Effector memory CD4-positive, alpha-beta T cell (primary cell): ENCODE measurements around the gene PPT1.
"Not testable (repeated sequence)": the region's sequence is repeated elsewhere in the genome, so short reads cannot be mapped to it uniquely, and the experiment has no call there.

Experiments used
- DNase-seq, 3 donors: peaks; one replicate each; pipeline ENCODE4 v3.0.0-alpha.2; 2020
- H3K27ac ChIP-seq: 2 replicates; pipeline ENCODE4 v1.7.0; 2013; ENCODE audit warnings: mild to moderate bottlenecking, low read length, moderate library complexity; ENCODE audit not compliant: insufficient read depth, poor library complexity, severe bottlenecking
- H3K27me3 ChIP-seq: replicated peaks from 2 replicates; pipeline ENCODE4 v1.7.0; 2013; ENCODE audit warnings: mild to moderate bottlenecking, low read length; ENCODE audit not compliant: insufficient read depth, control insufficient read depth, poor library complexity, severe bottlenecking
- H3K36me3 ChIP-seq: 2 replicates; pipeline ENCODE4 v1.7.0; 2013; ENCODE audit warnings: mild to moderate bottlenecking, low read length, moderate library complexity; ENCODE audit not compliant: control insufficient read depth, insufficient read depth
- H3K4me1 ChIP-seq: 2 replicates; pipeline ENCODE4 v1.7.0; 2013; ENCODE audit warnings: low read length, mild to moderate bottlenecking; ENCODE audit not compliant: control insufficient read depth, insufficient read depth, poor library complexity, severe bottlenecking
- H3K4me3 ChIP-seq: 2 replicates; pipeline ENCODE4 v1.7.0; 2013; ENCODE audit warnings: low read length, low read depth, mild to moderate bottlenecking; ENCODE audit not compliant: insufficient read depth, poor library complexity, severe bottlenecking
- H3K9me3 ChIP-seq: 2 replicates; pipeline ENCODE4 v1.7.0; 2013; ENCODE audit warnings: mild to moderate bottlenecking, low read length, moderate library complexity; ENCODE audit not compliant: control insufficient read depth

PPT1 gene

DNA sequence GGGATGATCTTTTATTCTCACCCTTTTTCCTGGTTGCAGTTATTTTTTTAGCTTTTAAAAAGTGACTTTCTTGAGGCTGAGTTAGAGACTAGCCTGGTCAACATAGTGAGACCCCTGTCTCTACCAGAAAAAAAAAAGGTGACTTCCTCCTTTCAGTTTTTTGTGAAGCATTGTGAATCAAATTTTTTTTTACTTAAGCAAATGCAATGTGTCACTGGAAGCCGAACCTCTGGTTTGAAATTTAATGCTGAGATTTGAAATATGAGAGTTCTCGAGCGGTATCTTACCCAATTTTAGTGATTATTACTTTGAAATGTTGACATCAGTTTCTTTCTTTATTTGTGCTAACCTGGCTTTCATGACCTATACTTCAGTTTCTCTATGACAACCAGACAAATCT lies 52.9 kb downstream of the PPT1 start:
- no peak overlapping the region for H3K27ac ChIP-seq
- H3K4me1 ChIP-seq = peaks cover 55% of the 10 kb centered on the region
- H3K4me3 ChIP-seq = no peak overlapping the region
- H3K9me3 ChIP-seq = no peaks in the 10 kb centered on the region
- no peak for DNase-seq
- no peaks in the 10 kb centered on the region for H3K27me3 ChIP-seq
- H3K36me3 ChIP-seq = peaks cover 2% of the 10 kb centered on the region

- H3K9me3 ChIP-seq = no peaks in the 10 kb centered on the region
- peak overlapping the region; percentile 86 for H3K4me3 ChIP-seq
- H3K4me1 ChIP-seq = peaks cover 50% of the 10 kb centered on the region
- DNase-seq = no peak
- H3K27ac ChIP-seq = peak overlapping the region; percentile 1
- H3K36me3 ChIP-seq = peaks cover 2% of the 10 kb centered on the region
- H3K27me3 ChIP-seq = no peaks in the 10 kb centered on the region
These were observed 54.7 kb downstream of the PPT1 start for GRCh38 chr1:40042341-40042740.

- Histone ChIP-seq H3K36me3 (peaks cover 1% of the 10 kb centered on the region), H3K27ac (peak overlapping the region; percentile 86), H3K27me3 (no peaks in the 10 kb centered on the region), H3K9me3 (no peaks in the 10 kb centered on the region), H3K4me1 (peaks cover 42% of the 10 kb centered on the region), H3K4me3 (peak overlapping the region; percentile 86)
- no peak for DNase-seq
These were observed 55.6 kb downstream of the PPT1 start for GRCh38 chr1:40041466-40041838.

DNA sequence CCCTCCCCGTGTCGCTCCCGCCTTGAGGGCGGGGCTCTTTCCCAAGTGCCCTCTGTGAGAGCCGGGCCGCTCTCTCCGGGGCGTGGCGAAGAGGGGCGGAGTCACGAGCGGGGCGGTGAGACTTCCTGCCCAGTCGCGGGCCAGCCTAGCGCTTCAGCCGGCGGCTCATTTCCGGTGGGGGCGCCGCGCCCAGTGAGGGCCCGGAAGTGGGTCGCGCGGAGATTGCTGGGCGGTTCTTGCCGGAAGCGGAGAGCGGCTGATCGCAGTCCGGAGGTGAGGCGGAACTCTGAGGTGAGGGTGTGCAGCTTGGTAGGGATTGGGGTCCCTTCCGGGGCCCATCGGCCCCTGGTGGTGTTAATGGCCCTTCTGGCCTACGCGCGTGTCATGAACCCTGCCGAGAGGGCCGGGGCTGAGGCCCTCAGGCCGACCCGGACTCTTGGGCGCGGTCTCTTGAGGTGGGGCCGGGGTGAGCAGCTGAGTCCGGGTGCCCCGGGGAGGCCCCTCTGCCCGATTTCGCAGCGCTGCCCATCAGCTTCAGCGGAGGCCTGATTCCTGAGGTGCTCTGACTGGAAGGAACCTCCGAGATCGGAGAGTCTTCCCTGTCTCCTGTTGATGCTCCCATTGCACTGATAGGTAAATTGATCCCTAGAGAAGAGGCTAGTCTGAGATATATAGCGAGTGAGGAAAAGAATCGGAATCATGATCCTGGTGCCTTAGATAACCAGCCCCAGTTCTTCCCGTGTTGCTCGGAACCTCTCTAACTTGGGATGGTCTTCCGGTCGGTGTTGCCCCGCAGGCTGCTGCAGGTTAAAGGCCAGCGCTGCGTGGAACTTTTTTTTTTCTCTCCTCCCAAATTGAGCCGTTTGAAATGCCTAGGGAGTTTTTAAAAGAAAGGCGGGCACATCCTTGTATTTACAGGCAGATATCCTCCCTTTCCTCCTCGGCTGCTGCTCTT lies 56.3 kb downstream of the PPT1 start, which contains the start of gene CAP1:
Gene CAP1 (plus strand): TSS at position 219 of the 955 bp plus-strand sequence. CDS start 18,618 bp downstream, outside the sequence.
- peak within 1 kb of the TSS; percentile 86 for H3K27ac ChIP-seq
- peak; percentile 99 to 100 (median 100) for DNase-seq
- H3K4me1 ChIP-seq = peaks cover 35% of the 10 kb centered on the region
- H3K27me3 ChIP-seq = no peaks in the 10 kb centered on the region
- peak within 1 kb of the TSS; percentile 88 for H3K4me3 ChIP-seq
- no peaks in the 10 kb centered on the region for H3K9me3 ChIP-seq
- H3K36me3 ChIP-seq = no peaks in the 10 kb centered on the region

GRCh38 chr1:40039757-40040510 lies 57.1 kb downstream of the PPT1 start:
- peak; percentile 47 to 53 (median 53) for DNase-seq
- peak overlapping the region; percentile 86 for H3K27ac ChIP-seq
- no peaks in the 10 kb centered on the region for H3K9me3 ChIP-seq
- H3K27me3 ChIP-seq = no peaks in the 10 kb centered on the region
- peak overlapping the region; percentile 88 for H3K4me3 ChIP-seq
- H3K4me1 ChIP-seq = peaks cover 34% of the 10 kb centered on the region
- no peaks in the 10 kb centered on the region for H3K36me3 ChIP-seq

DNA sequence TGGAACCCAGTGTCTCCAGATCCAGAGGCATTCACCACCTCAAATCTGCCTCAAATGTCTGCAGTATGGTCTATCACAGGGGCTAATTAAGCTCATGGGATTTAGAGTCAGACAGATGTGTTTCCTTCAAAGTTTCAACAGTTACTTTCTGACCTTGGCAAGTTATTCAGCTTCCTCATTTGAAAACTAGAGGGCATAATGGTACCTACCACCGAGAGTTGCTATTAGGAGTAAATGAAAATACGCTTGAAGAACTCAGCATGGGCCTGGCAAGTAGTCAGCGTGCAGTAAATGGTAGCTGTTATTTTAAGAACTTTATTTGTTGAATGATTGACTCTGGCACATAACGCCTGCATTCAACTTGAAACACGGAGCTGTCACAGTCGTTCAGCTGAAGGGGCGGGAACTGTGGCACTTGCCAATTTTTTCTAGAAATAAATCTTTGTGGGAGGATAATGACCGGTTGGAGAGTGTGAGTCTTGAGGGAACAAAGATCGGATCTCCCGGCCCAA lies 57.8 kb downstream of the PPT1 start:
- Histone ChIP-seq H3K9me3 (no peaks in the 10 kb centered on the region), H3K4me1 (peaks cover 36% of the 10 kb centered on the region), H3K27me3 (no peaks in the 10 kb centered on the region), H3K36me3 (no peaks in the 10 kb centered on the region), H3K4me3 (peak overlapping the region; percentile 88), H3K27ac (peak overlapping the region; percentile 86)
- no peak for DNase-seq

DNA sequence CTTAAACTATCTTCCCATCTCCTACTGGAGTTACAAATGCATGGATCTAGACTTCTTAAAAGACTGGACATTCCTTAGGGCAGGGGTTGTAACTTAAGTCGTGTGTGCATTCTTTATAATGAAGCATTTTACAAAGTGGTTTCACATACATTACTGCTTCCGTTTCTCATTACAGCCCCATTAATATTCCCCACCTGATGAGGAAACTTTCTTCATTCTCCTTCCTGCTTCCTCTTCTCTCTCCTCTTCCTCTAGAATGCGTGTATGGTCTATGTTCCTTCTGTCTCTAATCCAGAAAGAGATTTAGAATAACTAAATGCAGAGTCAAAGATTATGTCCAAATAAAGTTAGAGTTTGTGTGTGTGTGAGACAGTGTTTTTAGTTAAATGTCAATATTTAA lies 58.4 kb downstream of the PPT1 start:
- no peaks in the 10 kb centered on the region for H3K36me3 ChIP-seq
- no peaks in the 10 kb centered on the region for H3K27me3 ChIP-seq
- DNase-seq = no peak
- H3K4me3 ChIP-seq = no peak overlapping the region
- peak overlapping the region; percentile 86 for H3K27ac ChIP-seq
- peaks cover 34% of the 10 kb centered on the region for H3K4me1 ChIP-seq
- no peaks in the 10 kb centered on the region for H3K9me3 ChIP-seq

GRCh38 chr1:40037254-40037653 lies 59.8 kb downstream of the PPT1 start:
- not testable (repeated sequence) for H3K4me3 ChIP-seq, H3K27ac ChIP-seq, H3K27me3 ChIP-seq, DNase-seq, H3K36me3 ChIP-seq, H3K9me3 ChIP-seq
- H3K4me1 ChIP-seq = peaks cover 30% of the 10 kb centered on the region

DNA sequence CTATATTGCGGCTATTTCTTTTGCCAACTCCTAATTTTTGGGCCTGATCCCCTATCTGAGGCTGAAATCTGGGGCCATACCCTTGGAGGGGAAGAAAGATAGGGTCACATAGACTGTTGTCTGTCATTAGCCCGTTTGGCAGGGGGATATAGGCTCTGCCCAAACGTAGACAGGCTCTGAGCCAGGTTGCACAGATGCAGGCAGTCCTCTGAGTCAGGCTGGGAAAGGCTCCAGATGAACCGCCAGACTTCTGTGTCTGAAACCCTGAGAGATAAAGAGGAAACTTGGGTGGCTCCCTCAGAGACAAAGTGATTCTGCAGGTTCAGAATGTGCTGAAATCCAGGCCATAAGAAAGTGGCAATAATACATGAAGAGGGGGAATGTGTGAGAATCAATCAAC lies 60.5 kb downstream of the PPT1 start:
- Histone ChIP-seq H3K9me3 (no peaks in the 10 kb centered on the region), H3K4me3 (no peak overlapping the region), H3K27ac (no peak overlapping the region), H3K36me3 (no peaks in the 10 kb centered on the region), H3K27me3 (no peaks in the 10 kb centered on the region), H3K4me1 (peaks cover 25% of the 10 kb centered on the region)
- DNase-seq = no peak
